Astrocyte of the spinal cord (primary cell): ENCODE measurements around the gene FGD3.

ENCODE experiments used
- DNase-seq: peaks from one replicate; pipeline ENCODE4 v3.0.0; 2011; ENCODE audit warnings: low read depth, low spot score
- H3K4me3 ChIP-seq: 2 replicates; pipeline ENCODE4 v1.5.1; 2011; ENCODE audit warnings: low read depth, mild to moderate bottlenecking, low read length, moderate library complexity
- in situ Hi-C: cut with HindIII; loops from 2 replicates; pipeline ENCODE4 v1.10.0; 2017; ENCODE audit warnings: low sequenced_read_pairs
- TF ChIP-seq, protein P1 (sequence below): IDR thresholded peaks from 2 replicates; pipeline ENCODE4 v1.5.1; 2012; ENCODE audit warnings: low read depth, mild to moderate bottlenecking, low read length, inconsistent platforms

FGD3 gene

DNA sequence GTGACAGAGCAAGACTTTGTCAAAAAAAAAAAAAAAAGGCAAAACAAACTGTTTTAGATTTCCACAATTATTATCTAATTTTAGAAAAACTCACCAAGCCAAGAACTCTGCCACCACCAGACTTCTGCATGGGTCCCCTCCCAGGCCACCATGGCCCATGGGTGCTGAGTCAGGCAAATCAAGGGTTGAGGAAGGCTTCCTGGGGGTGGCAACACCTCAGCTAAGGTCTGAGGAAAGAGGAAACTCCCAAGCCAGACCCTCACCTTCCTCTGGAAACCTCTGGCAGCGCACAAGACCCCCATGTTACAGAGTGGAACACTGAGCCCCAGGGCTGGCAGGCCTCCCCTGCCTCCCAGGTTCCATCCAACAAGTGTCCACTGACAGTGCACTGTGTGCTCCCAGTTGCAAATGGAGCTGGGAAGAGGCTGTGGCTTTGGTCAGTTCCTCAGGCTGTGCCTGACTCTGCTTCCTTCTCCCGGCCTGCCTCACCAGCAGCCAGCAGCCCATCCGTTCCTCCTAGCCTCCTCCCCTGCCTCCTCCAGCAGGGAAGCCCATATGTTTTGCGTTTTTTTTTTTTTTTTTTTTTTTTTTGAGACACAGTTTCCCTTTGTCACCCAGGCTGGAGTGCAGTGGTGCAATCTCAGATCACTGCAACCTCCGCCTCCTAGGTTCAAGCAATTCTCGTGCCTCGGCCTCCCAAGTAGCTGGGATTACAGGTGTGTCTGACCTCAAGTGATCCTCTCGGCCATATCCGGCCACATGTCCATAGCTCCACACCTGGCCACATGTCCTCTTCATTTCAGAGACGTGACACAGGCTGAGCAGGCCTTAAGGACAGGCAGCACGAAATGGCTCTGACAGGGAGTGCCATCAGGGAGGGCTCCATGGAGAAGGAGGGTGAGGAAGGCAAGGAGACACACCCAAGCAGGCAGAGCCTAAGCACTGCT is 107.7 kb downstream of the FGD3 start:
- H3K4me3 ChIP-seq: no peak overlapping the region
- in situ Hi-C loops: no loop called here
- TF ChIP-seq, protein P1, sequence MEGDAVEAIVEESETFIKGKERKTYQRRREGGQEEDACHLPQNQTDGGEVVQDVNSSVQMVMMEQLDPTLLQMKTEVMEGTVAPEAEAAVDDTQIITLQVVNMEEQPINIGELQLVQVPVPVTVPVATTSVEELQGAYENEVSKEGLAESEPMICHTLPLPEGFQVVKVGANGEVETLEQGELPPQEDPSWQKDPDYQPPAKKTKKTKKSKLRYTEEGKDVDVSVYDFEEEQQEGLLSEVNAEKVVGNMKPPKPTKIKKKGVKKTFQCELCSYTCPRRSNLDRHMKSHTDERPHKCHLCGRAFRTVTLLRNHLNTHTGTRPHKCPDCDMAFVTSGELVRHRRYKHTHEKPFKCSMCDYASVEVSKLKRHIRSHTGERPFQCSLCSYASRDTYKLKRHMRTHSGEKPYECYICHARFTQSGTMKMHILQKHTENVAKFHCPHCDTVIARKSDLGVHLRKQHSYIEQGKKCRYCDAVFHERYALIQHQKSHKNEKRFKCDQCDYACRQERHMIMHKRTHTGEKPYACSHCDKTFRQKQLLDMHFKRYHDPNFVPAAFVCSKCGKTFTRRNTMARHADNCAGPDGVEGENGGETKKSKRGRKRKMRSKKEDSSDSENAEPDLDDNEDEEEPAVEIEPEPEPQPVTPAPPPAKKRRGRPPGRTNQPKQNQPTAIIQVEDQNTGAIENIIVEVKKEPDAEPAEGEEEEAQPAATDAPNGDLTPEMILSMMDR: no peak
- no peak for DNase-seq

DNA sequence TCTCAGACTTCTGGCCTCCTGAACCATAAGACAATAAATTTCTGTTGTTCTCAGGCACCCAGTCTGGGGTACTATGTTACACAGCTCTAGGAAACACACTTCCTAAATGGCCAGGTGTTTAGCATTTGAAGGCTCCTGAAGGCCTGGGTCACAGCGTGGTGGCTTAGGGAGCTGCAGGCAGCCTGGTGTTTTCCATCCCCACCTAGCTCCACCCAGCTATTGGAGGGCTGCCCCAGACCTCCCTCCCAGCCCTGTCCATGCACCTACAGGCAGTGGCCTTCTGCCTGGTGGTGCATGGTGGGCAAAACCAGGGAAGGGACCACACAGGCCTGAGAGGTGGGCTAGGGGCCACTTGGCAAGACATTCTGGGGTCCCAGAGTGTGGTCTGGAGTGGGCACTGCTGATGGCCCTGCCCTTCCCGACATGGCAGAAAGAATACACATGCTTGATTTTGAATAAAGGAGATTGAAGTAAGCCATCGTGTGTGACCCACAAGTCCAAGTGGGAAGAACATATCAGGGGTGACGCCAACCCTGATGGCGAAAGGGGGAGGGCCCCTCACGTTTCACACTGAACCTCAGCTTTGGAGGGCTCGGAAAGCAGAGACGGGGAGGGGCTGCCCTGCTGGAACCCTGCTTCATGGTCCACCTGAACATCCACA is 109.8 kb downstream of the FGD3 start:
- TF ChIP-seq, protein P1: no peak
- DNase-seq: no peak
- no peak overlapping the region for H3K4me3 ChIP-seq
- in situ Hi-C loops: no loop called here

DNA sequence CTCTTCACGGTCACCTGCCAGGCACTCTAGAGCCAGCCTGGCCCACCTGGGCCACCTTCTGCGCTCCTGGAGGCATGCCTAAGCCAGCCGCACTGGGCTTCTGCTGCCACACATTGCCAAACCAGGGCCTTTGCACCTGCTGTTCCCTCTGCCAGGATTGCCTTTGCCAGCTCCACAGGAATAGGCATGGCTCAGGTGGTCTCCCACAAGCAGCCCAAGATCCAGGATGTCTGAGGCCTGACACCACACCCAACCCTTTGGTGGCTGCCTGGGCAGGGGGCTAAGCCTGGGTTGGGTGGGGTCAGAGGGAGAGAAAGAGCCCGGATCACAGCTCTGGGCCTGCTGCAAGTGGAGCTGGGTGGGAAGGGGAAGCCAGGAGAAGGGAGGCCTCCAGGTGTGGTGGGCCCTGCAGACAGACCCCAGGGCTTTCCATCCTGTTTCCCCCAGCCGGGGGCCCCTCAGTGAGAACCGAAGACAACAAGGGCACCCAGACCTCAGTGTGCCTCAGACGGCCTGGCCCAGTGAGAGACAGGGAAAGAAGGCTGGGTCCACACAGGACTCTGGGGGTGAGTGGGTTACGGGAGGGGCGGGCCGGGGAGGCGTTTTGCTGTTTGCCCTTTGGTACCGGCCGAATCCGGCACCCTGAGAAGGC is 110.5 kb downstream of the FGD3 start:
- DNase-seq: no peak
- TF ChIP-seq, protein P1: no peak
- H3K4me3 ChIP-seq: no peak overlapping the region
- in situ Hi-C loops: no loop called here

DNA sequence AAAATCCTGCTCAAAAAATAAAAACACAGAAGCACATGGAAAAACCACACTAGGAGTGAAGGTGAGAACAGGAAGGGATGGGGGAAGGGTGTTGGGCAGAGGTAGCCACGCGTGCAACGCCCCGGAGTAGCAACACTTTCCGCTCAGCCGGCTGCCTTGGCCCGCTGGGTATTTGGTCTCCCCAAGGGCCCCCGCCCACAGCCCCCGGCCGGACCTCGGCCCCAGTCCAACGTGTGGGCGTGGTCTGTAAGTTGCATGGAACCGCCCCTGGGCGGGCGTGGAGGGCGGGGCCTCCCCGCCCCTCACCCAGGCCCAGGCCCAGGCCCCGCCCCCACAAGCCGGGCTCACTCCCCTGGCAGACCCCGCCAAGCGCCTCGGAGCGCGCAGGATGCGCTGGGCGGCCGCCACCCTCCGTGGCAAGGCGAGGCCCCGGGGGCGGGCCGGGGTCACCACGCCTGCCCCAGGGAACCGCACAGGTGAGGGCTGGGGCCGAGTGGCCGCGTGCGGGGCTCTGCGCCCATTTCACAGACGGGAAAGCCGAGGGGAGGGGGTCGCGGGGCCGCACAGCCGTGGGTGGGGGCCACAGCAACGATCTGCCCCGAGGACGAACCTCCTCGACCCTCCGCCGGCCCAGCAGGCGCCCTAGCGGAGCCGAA is 111.2 kb downstream of the FGD3 start, which contains the start of gene SUSD3:
TSS of gene SUSD3 (plus strand) at position 347 of the 656 bp plus-strand sequence. CDS start at position 389, 42 bp downstream.
- H3K4me3 ChIP-seq: no peak within 1 kb of the TSS
- TF ChIP-seq, protein P1: no peak
- DNase-seq: no peak
- in situ Hi-C loops: no loop called here

DNA sequence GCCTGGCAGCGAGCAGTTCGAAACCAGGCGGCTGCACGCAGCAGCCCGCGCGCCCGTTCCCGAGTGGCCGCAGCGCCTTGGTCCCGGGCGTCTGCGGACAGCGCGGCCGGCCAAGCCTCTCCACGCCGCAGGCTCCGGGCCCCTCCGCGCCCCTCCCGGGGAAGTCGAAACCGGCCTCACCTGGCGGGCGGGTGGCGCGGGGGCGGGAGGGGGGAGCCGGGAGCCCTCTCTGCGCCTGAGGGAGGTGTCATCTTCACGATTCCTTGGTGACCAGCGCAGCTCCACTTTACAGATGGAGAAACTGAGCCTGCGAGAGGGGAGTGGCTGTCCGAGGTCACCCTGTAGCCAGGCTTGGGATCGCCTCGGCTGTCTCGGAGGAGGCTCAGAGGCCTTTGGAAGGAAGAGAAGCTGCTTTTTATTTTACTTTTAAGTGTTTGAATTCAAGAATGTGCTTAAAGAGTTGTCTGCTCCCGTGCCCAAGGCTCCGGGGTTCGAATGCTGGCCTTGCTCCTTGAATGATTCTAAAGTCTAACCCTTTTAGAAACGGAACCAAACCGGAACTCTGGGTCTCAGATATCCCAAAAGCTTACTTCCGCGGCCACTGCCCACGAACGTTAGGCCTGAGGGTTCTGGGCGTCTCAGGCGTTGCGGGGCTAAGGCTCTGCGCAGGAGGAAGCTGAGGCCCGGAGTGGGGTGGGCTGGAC is 111.8 kb downstream of the FGD3 start:
- no peak overlapping the region for H3K4me3 ChIP-seq
- DNase-seq: no peak
- in situ Hi-C loops: no loop called here
- TF ChIP-seq, protein P1: no peak
